NCI-H226 (cell line): Measurements from ENCODE around the gene SMYD3.
A peak's percentile ranks its signal among the peaks of the same experiment; 100 is the strongest.

Source experiments
- DNase-seq: peaks from one replicate; pipeline ENCODE4 v3.0.0-alpha.2; 2015

Gene SMYD3

DNA sequence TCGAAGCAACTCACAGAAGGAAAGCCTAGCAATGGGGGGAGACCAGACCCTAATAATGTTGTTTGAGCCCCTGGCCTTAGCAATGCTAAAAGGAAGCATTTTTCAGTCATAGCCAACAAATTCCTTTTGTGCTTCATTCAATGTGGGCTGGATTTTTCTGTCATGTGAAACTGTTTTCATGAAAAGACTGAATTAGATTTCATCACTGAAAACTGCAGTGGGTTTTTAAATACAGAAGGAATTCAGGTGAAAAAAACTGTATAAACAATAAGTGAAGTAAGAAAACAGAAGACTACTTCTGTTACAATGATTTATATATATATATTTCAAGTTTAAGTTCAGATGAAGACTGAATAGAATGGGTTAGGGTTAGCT is 204.8 kb downstream of the SMYD3 start:
- DNase-seq = no peak

- no peak for DNase-seq
Observed at GRCh38 chr1:246301553-246302250, 205.4 kb downstream of the SMYD3 start.

DNA sequence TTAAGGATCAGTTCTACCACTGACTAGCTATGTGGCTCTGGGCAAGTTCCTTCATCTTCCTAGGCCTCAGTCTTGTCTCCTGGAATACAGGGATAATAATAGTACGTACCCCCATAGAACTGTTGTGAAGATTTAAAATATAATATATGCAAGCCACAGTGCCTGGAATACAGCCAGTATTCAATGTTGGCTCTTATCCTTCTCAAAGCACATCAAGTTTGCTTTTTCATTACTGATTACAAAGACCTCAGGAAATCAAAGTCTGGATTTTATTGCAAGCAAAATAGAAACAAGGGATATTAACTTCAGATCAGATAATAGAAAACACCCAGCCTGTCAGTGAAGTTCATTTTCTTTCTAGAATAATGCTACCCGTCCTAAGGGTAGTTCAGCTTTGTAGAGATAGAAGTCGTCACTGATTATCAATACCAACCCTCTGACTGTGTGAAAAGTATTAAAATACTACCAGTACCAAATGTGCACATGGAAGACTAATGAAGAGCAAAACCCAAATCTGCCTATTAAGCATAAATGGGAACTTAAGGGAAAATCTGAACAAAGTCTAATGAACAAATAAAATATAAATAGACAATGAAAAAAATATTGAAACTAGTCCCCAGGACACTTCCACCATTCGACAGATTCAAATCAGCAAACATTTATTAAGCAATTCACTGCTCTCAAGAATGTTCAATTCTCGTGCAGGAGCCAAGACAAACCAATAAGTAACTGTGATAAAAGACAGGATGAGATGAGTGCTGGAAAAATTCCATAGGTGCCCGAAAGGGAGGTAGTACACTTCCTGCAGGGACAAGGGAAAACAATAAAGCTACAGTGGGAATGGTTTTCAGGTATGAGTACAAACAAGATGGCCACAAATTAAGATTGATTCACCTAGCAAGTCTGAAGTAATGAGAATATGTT is 206.2 kb downstream of the SMYD3 start:
- DNase-seq = no peak

GRCh38 chr1:246297279-246298265 is 209.5 kb downstream of the SMYD3 start:
- no peak for DNase-seq

DNA sequence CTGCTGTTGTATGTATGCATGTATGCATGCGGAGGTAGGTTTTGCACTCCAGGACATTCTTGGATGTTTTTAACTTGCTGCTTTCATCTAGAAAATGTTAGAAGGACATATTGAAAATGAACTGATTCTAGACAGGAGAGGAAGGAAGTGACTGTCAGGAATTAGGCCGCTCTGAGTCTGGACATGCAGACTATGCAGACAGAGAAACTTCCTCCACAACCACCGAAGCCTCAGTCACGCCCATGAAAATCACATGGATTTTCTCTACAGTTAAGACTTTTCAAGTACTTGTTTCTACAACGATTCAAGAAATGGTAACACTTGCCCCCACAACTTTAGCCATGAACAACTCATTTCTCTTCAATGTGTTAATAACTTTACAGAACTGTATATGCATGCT is 211.1 kb downstream of the SMYD3 start:
- no peak for DNase-seq

- DNase-seq = no peak
Observed at GRCh38 chr1:246295340-246295739, 211.7 kb downstream of the SMYD3 start.

- no peak for DNase-seq
Observed at GRCh38 chr1:246294263-246294662, 212.8 kb downstream of the SMYD3 start.

DNA sequence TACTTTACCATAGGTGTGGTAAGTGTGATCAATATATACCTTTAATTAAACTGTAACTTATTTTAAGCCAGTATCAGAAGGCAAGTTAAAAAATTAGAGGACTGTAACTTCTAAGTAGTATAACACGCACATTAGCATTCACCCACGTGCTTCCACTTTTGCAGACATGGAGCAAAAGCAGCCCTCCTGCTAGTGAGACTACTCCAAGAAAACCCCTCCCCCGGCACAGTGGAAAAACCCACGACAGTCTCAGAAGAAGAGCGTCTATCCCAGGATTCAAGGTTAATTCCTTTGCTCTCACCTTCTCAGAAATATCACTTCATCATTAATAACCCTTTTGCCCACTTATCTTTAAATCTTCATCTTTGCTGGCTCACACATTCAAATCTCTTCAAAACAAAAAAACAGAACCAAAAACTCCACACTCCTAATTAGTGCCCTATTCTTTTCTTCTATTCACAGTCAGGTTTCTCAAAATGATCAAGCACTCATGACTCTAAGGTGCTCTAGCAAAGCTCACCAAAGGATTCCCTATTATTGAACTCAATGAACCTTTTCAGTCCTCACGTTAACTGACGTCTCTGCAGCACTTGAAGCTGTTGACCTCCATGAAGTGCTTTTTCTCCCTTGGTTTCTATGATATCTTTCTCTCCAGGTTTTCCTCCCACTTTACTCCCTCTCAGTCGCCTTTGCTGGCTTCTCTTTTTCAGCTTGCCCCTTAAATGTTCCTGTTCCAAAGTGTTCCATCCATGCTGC is 213.5 kb downstream of the SMYD3 start:
- no peak for DNase-seq

GRCh38 chr1:246292571-246292970 is 214.5 kb downstream of the SMYD3 start:
- DNase-seq = no peak

- DNase-seq = no peak
Observed at GRCh38 chr1:246291127-246291526, 216.0 kb downstream of the SMYD3 start.

DNA sequence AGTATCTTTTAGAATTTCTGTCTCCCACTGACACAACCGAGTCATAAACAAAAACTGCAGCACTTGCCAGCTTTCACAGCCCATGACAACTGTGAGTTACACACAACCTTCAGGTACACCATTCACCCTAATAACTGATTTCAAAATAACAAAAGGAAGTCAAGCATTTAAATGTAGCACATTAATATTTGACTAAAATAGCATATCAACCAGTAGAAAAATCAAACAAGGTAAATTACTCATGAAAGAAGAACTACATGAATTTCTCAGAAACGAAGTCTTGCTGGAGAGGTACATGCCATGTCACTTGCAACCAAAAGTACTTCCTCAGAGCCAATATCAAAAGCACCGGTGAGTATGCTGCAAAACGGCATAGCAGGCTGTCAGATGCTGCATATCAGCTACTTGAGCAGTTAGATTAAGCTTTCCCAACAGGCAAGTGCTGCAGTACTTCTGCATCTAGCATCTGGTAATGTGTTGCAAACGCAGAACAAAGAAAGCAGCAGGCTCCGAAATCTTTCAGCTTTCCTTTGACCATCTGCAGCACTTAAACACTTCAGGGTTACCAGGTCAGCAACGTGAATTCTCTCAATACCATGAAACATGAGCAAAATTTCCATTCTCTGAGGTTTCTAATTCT is 223.2 kb downstream of the SMYD3 start:
- DNase-seq = no peak

DNA sequence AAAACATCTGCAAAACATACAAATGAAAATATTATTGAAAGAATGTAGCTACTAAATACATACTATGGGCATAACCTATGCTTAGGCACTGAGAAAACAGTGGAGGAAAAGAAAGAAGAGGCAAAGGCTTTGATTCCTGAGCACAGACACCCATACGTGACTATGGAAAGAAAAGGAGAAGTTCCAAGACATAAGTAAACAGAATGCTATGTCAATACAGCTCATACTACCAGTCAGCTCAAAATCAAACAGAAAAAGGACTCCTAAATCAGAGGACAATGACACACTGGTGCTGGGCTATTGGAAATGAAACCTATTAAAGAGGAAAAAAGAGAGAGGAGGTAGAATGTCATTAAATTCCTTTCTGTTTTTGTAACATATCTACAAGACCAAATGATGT is 225.4 kb downstream of the SMYD3 start:
- no peak for DNase-seq

GRCh38 chr1:246281195-246281594 is 225.9 kb downstream of the SMYD3 start:
- DNase-seq = no peak

DNA sequence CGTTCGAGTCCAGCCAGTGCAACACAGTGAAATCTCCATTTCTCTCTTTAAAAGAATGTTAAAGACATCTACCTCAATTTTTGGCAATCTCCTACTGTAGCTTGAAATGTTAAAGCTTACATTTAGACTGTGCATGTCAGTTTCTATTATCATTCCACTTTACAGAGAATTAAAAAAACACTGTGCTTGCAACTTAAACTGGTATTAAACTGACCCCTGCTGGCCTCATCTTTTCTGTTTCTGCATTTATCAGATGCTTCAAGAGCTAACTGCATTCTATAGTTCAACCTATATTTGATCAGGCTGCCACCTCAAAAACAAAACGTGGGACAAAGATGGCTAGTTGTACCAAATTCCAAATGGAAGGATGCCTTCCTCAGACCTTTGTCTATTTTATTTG is 226.5 kb downstream of the SMYD3 start:
- DNase-seq = no peak

GRCh38 chr1:246279402-246279801 is 227.7 kb downstream of the SMYD3 start:
- DNase-seq = no peak

DNA sequence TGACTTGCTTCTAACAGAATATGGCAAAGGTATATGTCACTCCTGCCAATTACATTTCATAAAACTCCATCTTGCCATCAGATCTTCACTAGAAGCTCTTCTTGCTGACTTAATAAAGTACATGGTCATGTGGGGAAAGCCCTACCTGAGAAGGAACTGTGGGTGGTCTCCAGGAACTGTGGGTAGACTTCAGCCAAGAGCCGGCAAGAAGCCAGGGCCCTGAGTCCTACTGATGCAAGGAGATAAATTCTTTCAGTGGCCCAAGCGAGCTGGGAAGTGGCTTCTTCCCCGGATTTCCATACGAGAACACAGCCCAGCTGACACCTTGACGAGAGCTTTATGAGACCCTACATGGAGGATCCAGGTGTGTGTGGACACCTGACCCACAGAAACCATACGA is 228.7 kb downstream of the SMYD3 start:
- no peak for DNase-seq

- DNase-seq = no peak
Observed at GRCh38 chr1:246275036-246275435, 232.0 kb downstream of the SMYD3 start.

DNA sequence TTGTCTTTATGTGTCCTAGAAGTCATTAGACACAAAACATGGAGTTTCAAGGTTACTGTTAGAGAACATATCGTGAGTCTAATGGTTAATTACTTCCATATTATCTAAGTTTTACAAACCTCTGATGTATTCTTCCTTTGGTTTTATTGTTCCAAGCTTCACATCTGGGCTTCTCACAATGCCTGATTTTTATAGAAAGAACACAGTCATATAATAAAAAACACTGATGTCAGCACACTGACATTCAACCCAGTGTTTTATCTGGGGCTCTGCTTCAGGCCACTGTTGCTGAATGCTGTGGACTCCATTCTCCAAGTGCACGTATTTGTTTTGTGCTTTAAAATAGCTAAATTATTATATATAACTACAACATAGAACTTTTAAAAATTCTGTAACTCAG is 232.9 kb downstream of the SMYD3 start:
- no peak for DNase-seq

DNA sequence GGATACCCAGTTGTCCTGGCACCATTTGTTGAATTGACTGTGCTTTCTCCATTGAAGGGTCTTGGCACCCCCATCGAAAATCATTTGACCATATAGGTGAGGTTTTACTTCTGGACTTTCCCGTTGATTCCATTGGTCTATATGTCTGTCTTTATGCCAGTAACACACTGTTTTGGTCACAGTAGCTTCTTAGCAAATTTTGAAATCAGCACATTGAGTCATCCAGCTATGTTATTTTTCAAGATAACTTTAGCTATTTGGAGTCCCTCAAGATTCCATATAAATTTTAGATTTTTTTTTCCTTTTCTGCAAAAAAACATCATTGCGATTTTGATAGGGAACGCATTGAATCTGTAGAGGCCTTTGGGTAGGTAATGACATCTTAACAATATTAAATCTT is 235.6 kb downstream of the SMYD3 start:
- peak; percentile 10 for DNase-seq

GRCh38 chr1:246270236-246270635 is 236.8 kb downstream of the SMYD3 start:
- no peak for DNase-seq

DNA sequence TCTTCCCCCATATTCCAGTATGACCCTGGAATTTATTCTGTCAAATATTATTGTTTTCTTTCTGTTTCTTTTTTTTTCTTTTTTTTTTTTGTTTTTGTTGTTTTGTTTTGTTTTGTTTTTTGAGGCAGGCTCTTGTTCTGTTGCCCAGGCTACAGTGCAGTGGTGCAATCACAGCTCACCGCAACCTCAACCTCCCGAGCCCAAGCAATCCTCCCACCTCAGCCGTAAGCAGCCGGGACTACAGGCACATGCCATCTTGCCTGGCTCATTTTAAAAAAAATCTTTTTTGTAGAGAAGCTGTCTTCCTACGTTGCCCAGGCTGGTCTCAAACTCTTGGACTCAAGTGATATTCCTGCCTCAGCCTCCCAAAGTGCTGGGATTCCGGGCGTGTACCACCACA is 237.6 kb downstream of the SMYD3 start:
- DNase-seq = no peak

- no peak for DNase-seq
Observed at GRCh38 chr1:246267896-246268295, 239.2 kb downstream of the SMYD3 start.
